GM21825 (cell line): ENCODE results near the gene NTSR1.
"Not testable (repeated sequence)": the region's sequence is repeated elsewhere in the genome, so short reads cannot be mapped to it uniquely, and the experiment has no call there.

Source experiments
- ATAC-seq: cut with Tn5 transposase; IDR thresholded peaks from one replicate; pipeline ENCODE4 v1.9.1; 2021; ENCODE audit warnings: mild to moderate bottlenecking, moderate library complexity; ENCODE audit not compliant: unreplicated experiment

NTSR1 gene

DNA sequence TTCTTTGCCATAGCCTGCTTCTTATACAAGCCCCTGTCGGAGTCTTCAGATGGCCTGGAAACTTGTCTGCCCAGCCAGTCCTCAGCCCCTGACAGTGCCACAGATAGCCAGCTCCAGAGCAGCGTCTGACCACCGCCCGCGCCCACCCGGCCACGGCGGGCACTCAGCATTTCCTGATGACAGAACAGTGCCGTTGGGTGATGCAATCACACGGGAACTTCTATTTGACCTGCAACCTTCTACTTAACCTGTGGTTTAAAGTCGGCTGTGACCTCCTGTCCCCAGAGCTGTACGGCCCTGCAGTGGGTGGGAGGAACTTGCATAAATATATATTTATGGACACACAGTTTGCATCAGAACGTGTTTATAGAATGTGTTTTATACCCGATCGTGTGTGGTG, 36.9 kb upstream of the NTSR1 start:
- no peak for ATAC-seq

DNA sequence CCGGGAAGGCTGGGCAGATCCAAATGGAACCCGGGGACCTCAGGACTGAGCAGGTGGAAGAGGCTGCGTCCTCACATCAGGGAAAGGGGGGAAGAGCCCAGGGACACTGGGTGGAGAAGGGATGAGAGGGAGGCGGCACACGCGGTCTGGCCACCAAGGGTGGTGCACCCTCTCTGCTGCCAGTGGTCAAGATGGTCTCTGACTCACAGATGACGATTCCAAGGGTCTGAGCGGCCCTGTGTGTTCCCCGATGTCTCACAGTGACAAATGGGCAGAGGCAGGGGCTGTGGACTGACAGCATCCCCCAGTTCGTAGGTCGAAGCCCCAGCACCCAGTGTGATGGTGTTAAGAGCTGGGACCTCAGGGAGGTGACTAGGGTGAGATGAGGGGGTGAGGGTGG, 34.3 kb upstream of the NTSR1 start:
- ATAC-seq: no peak

DNA sequence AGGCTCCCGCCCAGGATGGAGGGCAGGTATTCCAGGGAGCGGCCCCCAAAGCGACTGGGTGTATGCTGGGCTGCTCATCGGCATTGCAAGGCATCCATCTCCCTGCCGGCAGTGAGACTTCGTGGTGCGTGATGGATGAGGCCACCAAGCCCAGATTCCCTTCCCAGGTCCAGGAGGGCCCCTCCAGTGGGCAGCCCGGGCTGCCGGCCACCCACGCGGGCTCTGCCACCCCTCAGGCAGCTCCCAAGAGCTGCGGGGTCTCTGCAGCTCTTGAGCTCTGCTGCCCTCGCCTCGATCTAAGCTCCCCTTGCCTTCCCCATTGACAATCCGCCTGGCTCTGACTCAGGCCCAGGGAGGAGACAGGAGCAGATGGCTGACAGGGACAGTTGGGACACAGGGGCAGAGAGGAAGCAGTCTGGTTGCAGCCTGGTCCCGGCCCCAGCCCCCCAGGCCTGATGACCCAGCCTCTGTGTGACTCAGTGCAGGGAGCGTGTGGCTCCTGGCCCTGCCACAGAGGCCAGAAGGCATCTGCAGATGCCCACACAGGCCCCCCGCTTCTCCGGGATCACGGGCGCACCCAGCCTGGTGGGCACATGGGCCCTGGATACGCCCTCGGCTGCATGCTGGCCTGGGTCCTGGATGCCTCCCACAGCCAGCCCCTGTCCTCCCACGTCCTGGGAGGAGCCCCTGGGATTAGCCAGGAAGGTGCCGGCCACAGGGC, 33.3 kb upstream of the NTSR1 start:
- ATAC-seq: no peak

DNA sequence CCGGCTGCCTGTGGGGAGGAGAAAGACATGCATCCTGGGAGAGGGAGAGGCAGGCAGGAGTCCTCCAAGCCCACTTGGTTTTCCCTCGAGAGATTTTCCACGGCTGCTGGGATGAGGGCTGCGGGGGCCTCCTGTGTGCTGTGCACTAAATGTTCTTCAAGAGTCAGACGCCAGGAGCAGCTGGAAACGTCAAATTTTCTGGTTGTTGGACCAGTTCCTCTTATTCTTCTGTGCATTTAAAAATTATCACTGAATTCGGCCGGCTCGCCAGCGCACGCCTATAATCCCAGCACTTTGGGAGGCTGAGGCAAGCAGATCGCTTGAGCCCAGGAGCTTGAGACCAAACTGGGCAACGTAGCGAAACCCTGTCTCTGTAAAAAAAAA, 32.8 kb upstream of the NTSR1 start:
- ATAC-seq: no peak

GRCh38 chr20:62676976-62677375, 31.7 kb upstream of the NTSR1 start:
- ATAC-seq: no peak

GRCh38 chr20:62677678-62678077, 31.0 kb upstream of the NTSR1 start:
- ATAC-seq: no peak

DNA sequence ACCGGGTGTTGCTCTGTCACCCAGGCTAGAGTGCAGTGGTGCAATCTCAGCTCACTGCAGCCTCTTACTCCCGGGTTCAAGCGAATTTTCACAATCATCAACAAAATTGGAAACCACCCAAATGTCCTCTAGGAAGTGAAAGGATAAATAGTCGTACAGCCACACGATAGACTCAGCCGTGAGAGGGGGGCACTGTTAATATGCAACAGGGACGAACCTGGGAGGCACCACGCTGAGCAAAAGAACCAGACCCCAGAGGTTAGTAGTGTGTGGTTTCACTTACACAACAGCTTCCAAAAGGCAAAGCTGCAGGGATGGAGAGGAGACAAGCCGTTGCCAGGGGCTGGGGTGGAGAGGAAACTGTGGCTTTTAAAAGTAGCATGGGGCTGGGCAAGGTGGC, 30.1 kb upstream of the NTSR1 start:
- no peak for ATAC-seq

DNA sequence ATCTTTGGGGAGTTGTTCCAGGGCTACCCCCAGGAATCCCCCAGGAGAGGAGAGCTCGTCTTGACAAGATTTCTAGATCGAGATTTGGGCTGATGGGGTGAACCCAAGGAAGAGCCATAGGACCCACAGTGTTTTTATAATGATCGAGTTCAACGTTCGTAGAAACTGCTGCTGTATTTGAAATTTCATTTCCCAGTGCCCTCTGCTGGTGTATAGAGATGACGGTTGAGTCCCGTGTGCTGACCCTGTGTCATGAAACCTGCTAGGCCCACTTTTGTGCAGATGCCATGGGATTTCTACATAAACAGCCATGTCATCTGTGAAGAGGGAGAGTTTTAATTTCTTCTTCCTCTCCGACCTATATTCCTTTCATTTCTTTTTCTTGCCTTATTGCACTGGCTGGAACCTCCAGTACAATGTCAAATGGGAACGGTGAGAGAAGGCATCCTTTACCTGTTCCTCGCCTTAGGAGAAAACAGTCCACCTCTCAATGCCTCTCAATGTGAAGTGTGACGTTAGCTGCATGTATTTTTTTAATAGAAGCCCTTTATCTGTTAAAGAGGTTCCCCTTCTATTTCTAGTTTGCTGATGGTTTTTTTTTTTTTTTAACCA, 28.6 kb upstream of the NTSR1 start:
- no peak for ATAC-seq

DNA sequence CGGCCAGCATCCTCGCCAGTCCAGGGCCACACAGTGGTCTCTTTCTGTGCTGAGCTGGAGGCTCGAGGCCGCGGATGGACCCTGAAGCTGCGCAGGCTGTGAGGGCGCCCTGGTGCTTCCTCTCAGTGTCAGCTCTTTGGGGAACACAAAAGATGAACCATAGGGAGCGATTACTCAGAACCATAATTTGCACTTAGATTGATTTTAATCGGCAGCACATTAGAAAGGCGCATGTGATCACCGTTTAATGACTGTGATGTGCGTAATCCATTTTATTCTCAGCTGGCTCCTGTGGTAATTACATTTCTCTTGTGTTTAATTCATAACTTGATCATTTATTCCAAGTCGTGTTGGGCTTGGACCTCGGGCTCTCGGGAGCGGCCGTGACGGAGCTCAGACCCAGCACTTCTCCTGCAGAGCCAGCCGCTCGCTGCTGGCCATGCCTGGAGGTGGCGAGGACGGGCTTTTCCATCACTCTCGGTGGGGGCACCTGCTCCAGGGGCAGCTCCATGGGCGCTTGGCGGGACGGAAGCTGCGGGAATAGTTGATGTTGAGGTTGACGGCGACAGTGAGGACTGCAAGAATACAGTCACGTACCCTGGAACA, 25.6 kb upstream of the NTSR1 start:
- no peak for ATAC-seq

GRCh38 chr20:62683660-62684322, 24.8 kb upstream of the NTSR1 start:
- not testable (repeated sequence) for ATAC-seq

- no peak for ATAC-seq
Measured at GRCh38 chr20:62684981-62685380, 23.7 kb upstream of the NTSR1 start.

DNA sequence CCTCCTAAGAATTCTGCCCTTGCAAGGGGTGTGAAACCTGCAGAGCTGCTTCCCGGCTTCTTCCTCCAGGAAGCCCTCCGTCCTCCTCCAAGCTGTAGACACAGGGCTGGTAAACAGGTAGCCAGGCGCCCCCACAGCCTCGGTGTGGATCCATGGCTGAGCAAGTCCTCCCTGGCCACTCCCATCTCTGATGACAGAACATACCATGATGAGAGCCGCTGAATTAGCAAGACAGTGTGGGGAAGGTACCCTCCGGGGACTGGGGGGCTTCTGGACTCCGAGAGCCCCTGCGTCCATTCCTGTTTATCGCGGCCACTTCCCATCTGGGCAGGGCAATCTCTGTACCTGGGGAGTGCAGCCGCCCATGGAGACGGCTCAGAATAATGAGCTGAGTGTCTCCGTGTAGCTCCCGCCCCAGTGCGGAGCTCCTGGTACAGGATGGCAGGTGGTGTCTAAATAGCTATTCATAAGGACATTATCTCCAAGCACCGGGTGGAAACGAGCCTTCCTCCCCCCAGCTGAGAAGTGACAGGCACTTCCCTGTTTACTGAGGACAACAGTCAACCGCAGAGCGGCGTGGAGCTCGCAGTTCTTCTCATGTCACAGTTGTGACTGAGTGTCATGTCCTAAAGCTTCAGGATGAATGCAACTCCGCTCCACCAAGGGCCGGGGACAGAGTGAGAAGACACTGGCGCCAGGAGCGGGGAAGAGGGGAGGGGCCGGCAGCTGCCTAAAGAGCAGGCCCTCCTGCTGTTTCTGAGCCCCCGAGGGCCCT, 22.7 kb upstream of the NTSR1 start:
- ATAC-seq: no peak

- no peak for ATAC-seq
Measured at GRCh38 chr20:62686869-62687830, 21.5 kb upstream of the NTSR1 start.

DNA sequence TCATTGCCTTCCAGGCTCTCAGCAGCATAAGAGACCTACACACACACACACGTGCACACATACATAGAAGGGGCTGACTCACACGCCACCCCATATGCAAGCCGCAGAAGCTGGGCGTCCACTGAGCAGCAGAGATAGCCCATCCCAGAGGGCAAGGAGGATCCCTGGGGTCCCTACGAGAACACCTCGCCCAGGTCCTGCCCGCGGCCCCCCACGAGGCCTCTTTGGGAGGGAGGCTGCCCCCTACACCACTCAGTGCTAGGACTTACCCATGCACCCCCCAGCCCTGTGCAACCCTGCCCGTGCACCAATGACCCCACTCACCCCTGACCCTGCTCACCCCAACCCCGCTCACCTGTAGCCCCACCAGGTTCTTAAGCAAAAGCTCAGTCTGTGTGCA, 20.6 kb upstream of the NTSR1 start:
- ATAC-seq: no peak

- ATAC-seq: no peak
Measured at GRCh38 chr20:62688855-62689460, 19.7 kb upstream of the NTSR1 start.

DNA sequence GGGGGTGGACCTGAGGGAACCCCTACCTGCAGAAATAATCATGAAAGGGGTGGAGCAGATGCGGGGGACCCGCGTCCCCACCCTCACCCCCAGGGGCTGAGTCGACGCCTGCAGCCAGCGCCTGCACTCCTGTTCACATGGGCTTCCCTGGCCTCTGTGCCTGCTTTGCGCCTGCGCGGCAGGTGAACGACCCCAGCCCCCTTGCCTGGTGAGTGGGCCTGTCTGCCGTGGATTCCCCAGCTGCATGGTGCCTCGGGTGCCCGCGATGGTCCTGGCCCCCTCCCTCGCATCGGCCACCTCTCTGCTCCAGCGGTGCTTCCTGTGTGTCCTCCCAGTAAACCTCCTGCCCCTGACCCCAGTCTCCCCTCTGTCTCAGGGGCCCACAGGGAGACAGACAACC, 18.8 kb upstream of the NTSR1 start:
- ATAC-seq: no peak

- ATAC-seq: no peak
Measured at GRCh38 chr20:62690261-62690820, 18.3 kb upstream of the NTSR1 start.

- ATAC-seq: no peak
Measured at GRCh38 chr20:62691487-62691886, 17.1 kb upstream of the NTSR1 start.

- ATAC-seq: no peak
Measured at GRCh38 chr20:62692176-62692575, 16.5 kb upstream of the NTSR1 start.
